CD4-positive, alpha-beta T cell (primary cell): ENCODE results near the gene TBC1D22A. TPM values are rescaled to one million over a fixed set of nuclear protein-coding genes. Genes with fewer than 3 reads are reported as not detected.

Experiments used
- ATAC-seq: fragments of 200-7000 bp; cut with Tn5 transposase; one replicate; pipeline ENCODE4 v1.10.0; 2022; ENCODE audit warnings: mild to moderate bottlenecking; ENCODE audit not compliant: poor library complexity
- CTCF ChIA-PET: fragments of 350-600 bp; sonication (Branson Sonifier 250); formaldehyde crosslinking; loops from one replicate; lab custom pipeline; 2021; ENCODE audit warnings: antibody characterized with exemption, inconsistent platforms; lab: Charles Lee
- POLR2A ChIA-PET: fragments of 350-600 bp; sonication (Branson Sonifier 250); formaldehyde crosslinking; loops from one replicate; lab custom pipeline; 2021; ENCODE audit warnings: antibody characterized with exemption, inconsistent platforms; lab: Charles Lee
- DNase-seq, 14 experiments: peaks; one replicate each; pipeline ENCODE4 v3.0.0-alpha.2; 2013 to 2020; ENCODE audit warnings: mixed read lengths in 2 of 14
- H3K27ac ChIP-seq, 2 donors: one replicate each; pipeline versions ENCODE4 v1.5.1 to v1.7.0; 2013; ENCODE audit warnings: low read length in 2 of 2, low read depth in 1 of 2, mild to moderate bottlenecking in 1 of 2
- H3K27me3 ChIP-seq, 2 experiments: 1 replicate in 1 of 2; 2 replicates in 1 of 2; pipeline versions ENCODE4 v1.6.1 to v1.7.0; 2013; ENCODE audit warnings: low read length in 2 of 2, control low read depth in 1 of 2, mild to moderate bottlenecking in 1 of 2, moderate library complexity in 1 of 2; ENCODE audit not compliant: insufficient read depth in 2 of 2, control insufficient read depth in 1 of 2
- H3K36me3 ChIP-seq: one replicate; pipeline ENCODE4 v1.6.1; 2013; ENCODE audit warnings: low read length, control low read depth; ENCODE audit not compliant: insufficient read depth
- H3K4me1 ChIP-seq: one replicate; pipeline ENCODE4 v1.6.1; 2013; ENCODE audit warnings: low read length, control low read depth; ENCODE audit not compliant: insufficient read depth
- H3K4me3 ChIP-seq: one replicate; pipeline ENCODE4 v1.5.1; 2013; ENCODE audit warnings: mild to moderate bottlenecking, low read length, moderate library complexity
- H3K9me3 ChIP-seq, 2 experiments: 1 replicate in 1 of 2; 2 replicates in 1 of 2; pipeline versions ENCODE4 v1.6.1 to v1.7.0; 2013; ENCODE audit warnings: low read length in 2 of 2, mild to moderate bottlenecking in 2 of 2, control low read depth in 1 of 2, moderate library complexity in 1 of 2; ENCODE audit not compliant: control insufficient read depth in 1 of 2, insufficient read depth in 1 of 2
- H3K27ac Mint-ChIP-seq: one replicate; pipeline ENCODE4 v1.8.0; 2020; ENCODE audit warnings: mixed read lengths
- H3K27me3 Mint-ChIP-seq: one replicate; pipeline ENCODE4 v1.8.0; 2021; ENCODE audit warnings: mixed read lengths
- H3K36me3 Mint-ChIP-seq: one replicate; pipeline ENCODE4 v1.8.0; 2021; ENCODE audit warnings: low read depth, mixed read lengths
- H3K4me1 Mint-ChIP-seq: one replicate; pipeline ENCODE4 v1.8.0; 2021; ENCODE audit warnings: low read depth, mixed read lengths
- H3K4me3 Mint-ChIP-seq: one replicate; pipeline ENCODE4 v1.8.0; 2020; ENCODE audit warnings: mild to moderate bottlenecking, mixed read lengths
- H3K9me3 Mint-ChIP-seq: one replicate; pipeline ENCODE4 v1.8.0; 2020; ENCODE audit warnings: mixed read lengths
- CTCF ChIP-seq: fragments of 200-600 bp; IDR thresholded peaks from one replicate; pipeline ENCODE4 v1.8.0; 2022; ENCODE audit warnings: antibody characterized with exemption, mild to moderate bottlenecking
- intact Hi-C, 2 experiments: fragments of 100-400 bp; cut with DNase I in 1 of 2; cut with micrococcal nuclease in 1 of 2; formaldehyde crosslinking; loops; one replicate each; pipeline versions ENCODE4 v1.15.1 to v1.9.0; 2023 to 2025; cut with DNase I, micrococcal nuclease
- total RNA-seq, 174 experiments: library from RNA in 2 of 174; stranded (reverse) in 2 of 174; gene quantifications; one replicate each; pipeline ENCODE4 v1.2.3 and lab custom pipeline; 2021 to 2026

Gene TBC1D22A
- total RNA-seq, 2 experiments from 2014 or later = 27.1 to 31.7 TPM

- peak overlapping the region; percentile 51 for H3K4me3 ChIP-seq
- intact Hi-C loops = loop anchor here (1.0 to 2.0 kb wide), 3 partner anchors 10 to 42 kb away; partner anchors contain the start of gene TBC1D22A (in 1 of the 2)
- ATAC-seq = peak; percentile 97
- Mint-ChIP-seq H3K9me3 (no peaks in the 10 kb centered on the region), H3K27ac (peak overlapping the region; percentile 96), H3K36me3 (no peaks in the 10 kb centered on the region), H3K4me1 (peaks cover 34% of the 10 kb centered on the region), H3K4me3 (peak overlapping the region; percentile 73), H3K27me3 (no peaks in the 10 kb centered on the region)
- no peaks in the 10 kb centered on the region for H3K27me3 ChIP-seq
- ChIA-PET CTCF (interaction anchor here (1.0 to 2.6 kb wide), 4 partner anchors 10 to 57 kb away, joined by 3 to 17 read pairs (median 11); no protein-coding TSS in a partner anchor), POLR2A (interaction anchor here (0.6 to 3.1 kb wide), 8 partner anchors 9 to 1586 kb away, joined by 3 to 59 read pairs (median 12); partner anchors contain the start of genes NUP50 and TBC1D22A)
- H3K36me3 ChIP-seq = no peaks in the 10 kb centered on the region
- no peaks in the 10 kb centered on the region for H3K9me3 ChIP-seq
- DNase-seq = peak; percentile 63 to 86 (median 80)
- TF ChIP-seq CTCF = no peak
- peak overlapping the region; percentile 78 to 91 for H3K27ac ChIP-seq
- H3K4me1 ChIP-seq = peaks cover 50% of the 10 kb centered on the region
Observed at GRCh38 chr22:46748908-46749675, 13.4 kb upstream of the TBC1D22A start.

- peak overlapping the region; percentile 96 for H3K27ac Mint-ChIP-seq
- DNase-seq (peak in 3 of 14 experiments; percentile 37 to 64 (median 55)), ATAC-seq (no peak)
- peaks cover 38% of the 10 kb centered on the region for H3K4me1 Mint-ChIP-seq
- Histone ChIP-seq H3K27ac (peak overlapping the region; percentile 78 to 91), H3K4me3 (peak overlapping the region; percentile 51), H3K4me1 (peaks cover 56% of the 10 kb centered on the region), H3K27me3 (no peaks in the 10 kb centered on the region), H3K9me3 (no peaks in the 10 kb centered on the region), H3K36me3 (no peaks in the 10 kb centered on the region)
- H3K4me3 Mint-ChIP-seq = peak overlapping the region; percentile 73
- H3K27me3 Mint-ChIP-seq = no peaks in the 10 kb centered on the region
- no peaks in the 10 kb centered on the region for H3K36me3 Mint-ChIP-seq
- TF ChIP-seq CTCF = no peak
- POLR2A ChIA-PET = interaction anchor here (1.5 to 3.1 kb wide), 6 partner anchors 8 to 49 kb away, joined by 7 to 59 read pairs (median 16); partner anchors contain the start of gene TBC1D22A
- intact Hi-C loops = loop anchor here (1.0 to 2.0 kb wide), 3 partner anchors 11 to 41 kb away; partner anchors contain the start of gene TBC1D22A (in 1 of the 2)
- CTCF ChIA-PET = interaction anchor here (1.0 to 2.6 kb wide), 4 partner anchors 9 to 56 kb away, joined by 3 to 17 read pairs (median 11); no protein-coding TSS in a partner anchor
- H3K9me3 Mint-ChIP-seq = no peaks in the 10 kb centered on the region
Observed at GRCh38 chr22:46749682-46750529, 12.5 kb upstream of the TBC1D22A start.

- peaks cover 56% of the 10 kb centered on the region for H3K4me1 ChIP-seq
- ChIA-PET CTCF (interaction anchor here (2.6 kb wide), 1 partner anchor 8 kb away, joined by 17 read pairs; no protein-coding TSS in a partner anchor), POLR2A (interaction anchor here (1.5 to 3.1 kb wide), 4 partner anchors 8 to 15 kb away, joined by 5 to 33 read pairs (median 16); partner anchors contain the start of gene TBC1D22A)
- Mint-ChIP-seq H3K4me1 (peaks cover 38% of the 10 kb centered on the region), H3K9me3 (no peaks in the 10 kb centered on the region), H3K27ac (peak overlapping the region; percentile 96), H3K27me3 (no peaks in the 10 kb centered on the region), H3K4me3 (no peak overlapping the region), H3K36me3 (no peaks in the 10 kb centered on the region)
- intact Hi-C loops = no loop called here
- TF ChIP-seq CTCF = no peak
- ATAC-seq (no peak), DNase-seq (no peak)
- H3K4me3 ChIP-seq = no peak overlapping the region
- no peaks in the 10 kb centered on the region for H3K27me3 ChIP-seq
- H3K27ac ChIP-seq = peak overlapping the region; percentile 29 to 91
- H3K36me3 ChIP-seq = no peaks in the 10 kb centered on the region
- peaks cover 0 to 2% of the 10 kb centered on the region in 2 experiments for H3K9me3 ChIP-seq
Observed at GRCh38 chr22:46750530-46750800, 12.0 kb upstream of the TBC1D22A start.
